Activated CD4-positive, alpha-beta T cell treated with anti-CD3 and anti-CD28 coated beads, Interleukin-2, amount 50 U/mL, for 48 hours (primary cell): ENCODE data around the gene ANKS4B.
"Not testable (repeated sequence)": the region's sequence is repeated elsewhere in the genome, so short reads cannot be mapped to it uniquely, and the experiment has no call there.

Experiments used
- DNase-seq, 2 experiments: peaks; one replicate each; pipeline ENCODE4 v3.0.0-alpha.2; 2020

ANKS4B gene, protein sequence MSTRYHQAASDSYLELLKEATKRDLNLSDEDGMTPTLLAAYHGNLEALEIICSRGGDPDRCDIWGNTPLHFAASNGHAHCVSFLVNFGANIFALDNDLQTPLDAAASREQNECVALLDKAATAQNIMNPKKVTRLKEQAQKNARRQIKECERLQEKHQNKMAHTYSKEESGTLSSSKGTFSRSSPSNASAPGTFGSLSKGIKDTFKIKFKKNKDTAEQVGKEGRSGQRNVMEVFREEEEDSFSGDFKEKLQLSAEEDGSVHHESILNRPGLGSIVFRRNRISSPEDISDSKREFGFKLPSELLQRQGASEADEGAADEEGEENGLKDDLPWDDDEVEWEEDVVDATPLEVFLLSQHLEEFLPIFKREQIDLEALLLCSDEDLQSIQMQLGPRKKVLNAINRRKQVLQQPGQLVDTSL

DNA sequence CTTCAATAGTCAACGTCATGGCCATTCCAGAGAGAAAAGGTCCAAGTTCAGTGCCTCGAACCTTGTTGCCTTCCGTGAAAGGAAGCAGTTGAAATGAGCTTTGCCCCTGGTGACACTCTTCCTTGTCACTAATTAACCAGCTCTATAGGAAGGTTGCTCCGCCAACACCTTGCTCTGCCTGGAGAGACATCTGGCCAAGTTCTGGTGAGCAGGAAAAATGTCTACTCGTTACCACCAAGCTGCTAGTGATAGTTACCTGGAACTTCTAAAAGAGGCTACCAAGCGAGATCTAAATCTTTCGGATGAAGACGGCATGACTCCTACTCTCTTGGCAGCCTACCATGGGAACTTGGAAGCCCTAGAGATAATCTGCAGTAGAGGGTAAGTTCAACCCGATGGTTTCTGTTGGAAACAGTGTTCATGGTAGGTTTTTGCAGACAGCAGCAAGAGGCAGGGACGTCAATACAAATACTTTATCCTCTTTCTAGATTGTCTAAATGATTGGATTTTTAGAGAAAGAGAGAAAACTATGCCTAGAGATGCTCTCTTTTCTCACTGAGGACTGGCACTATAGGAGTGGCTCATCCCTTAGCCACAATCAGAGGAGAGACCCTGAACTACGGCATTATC lies at the start of gene ANKS4B:
Gene ANKS4B (plus strand): TSS at position 179 of the 630 bp plus-strand sequence. CDS start 39 bp downstream, at position 218.
- DNase-seq: no peak

DNA sequence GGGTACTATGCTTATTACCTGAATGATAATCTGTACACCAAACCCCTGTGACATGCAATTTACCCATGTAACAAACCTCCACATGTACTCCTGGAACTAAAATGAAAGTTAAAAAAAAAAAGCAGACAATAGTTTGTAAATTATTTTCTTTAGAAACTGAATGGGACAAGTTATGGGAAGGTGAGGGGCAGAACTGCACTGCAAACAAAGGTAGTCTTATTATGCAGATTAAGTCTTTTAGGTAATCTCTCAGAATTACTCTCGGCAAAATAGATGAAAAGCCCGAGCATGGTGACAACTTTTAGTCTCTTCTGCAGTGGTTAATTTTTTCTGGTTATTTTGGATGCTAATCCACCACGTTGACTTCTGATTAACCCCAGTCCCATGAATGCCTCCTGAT lies 49.5 kb upstream of the ANKS4B start:
- DNase-seq: no peak

DNA sequence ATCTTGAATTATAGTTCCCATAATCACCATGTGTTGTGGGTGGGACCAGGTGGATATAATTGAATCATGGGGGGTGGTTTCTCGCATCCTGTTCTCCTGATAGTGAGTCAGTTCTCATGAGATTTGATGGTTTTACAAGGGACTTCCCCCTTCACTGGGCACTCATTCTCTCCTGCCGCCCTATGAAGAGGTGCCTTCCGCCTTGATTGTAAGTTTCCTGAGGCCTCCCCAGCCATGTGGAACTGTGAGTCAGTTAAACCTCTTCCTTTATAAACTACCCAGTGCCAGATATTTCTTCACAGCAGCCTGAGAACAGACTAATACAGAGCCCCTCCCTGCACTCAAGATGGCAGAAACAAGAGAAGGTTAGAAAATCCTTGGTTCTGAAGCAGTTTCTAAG lies 48.7 kb upstream of the ANKS4B start:
- peak; percentile 24 to 34 for DNase-seq

DNA sequence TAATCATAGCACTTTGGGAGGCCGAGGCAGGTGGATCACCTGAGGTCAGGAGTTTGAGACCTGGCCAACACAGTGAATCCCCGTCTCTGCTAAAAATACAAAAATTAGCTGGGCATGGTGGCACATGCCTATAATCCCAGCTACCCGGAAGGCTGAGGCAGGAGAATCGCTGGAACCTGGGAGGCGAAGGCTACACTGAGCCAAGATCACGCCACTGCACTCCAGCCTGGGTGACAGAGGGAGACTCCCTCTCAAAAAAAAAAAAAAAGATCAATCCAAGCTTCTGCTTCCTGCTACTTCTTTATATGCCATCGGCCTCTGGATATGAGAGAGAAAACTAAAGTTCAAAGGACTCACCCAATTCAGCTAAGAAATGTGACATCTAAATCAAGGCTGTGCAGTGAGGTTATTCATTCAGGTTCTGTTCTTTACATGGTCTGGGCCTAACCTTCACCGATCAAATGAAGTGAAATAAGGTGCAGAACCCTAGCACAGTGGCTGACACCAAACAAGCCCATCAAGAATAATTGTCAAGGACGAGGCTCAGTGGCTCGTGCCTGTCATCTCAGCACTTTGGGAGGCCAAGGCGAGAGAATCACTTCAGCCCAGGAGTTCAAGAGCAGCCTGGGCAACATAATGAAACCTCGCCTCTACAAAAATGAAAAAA lies 47.7 kb upstream of the ANKS4B start:
- DNase-seq: no peak

DNA sequence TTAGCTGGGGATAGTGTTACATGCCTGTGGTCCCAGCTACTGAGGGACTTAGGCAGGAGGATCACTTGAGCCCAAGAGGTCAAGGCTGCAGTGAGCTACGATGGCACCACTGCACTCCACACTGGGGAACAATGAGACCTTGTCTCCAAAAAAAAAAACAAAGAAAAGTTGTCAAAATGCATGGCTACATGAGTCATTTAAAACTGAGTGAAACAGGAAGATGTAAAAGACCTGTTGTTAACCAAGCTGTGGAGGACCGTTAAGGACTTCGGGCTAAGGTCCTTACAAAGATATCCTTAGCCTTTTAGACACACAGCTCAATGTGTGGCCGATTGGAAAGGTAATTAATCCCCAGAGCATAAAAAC lies 47.2 kb upstream of the ANKS4B start:
- DNase-seq: no peak

DNA sequence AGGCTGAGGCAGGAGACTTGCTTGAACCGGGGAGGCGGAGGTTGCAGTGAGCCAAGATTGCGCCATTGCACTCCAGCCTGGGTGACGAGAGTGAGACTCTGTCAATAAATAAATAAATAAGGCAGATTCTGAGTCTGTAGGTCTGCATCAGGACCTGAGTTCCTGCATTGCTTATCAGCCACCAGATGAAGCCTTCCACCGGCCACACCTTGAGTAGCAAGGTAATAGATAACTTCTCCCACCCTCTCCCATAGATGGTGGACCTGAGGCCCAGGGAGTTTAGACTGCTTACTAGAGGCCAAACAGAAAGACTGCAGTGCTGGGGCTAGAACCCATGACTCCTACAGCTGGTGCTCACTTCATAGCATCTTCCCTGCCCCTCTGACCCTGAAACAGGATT lies 44.2 kb upstream of the ANKS4B start:
- no peak for DNase-seq

DNA sequence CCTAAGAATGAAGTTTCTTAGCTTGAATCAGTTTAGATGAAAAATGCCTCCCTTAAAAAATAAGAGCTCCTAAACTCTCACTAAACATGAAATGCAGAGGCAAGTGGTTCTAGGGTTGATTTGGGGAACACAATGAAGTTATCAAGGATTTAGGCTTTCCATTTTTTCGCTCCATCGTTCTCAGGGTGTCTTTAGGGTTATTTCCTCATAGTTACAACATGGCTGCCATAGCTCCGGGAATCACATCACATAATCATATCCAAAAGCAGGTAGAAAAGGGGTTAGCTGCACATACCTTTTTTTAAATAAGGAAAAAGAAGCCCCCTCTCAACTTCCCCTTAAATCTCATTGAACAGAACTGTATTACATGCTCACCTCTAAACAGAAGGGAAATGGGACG lies 43.5 kb upstream of the ANKS4B start:
- DNase-seq: no peak

DNA sequence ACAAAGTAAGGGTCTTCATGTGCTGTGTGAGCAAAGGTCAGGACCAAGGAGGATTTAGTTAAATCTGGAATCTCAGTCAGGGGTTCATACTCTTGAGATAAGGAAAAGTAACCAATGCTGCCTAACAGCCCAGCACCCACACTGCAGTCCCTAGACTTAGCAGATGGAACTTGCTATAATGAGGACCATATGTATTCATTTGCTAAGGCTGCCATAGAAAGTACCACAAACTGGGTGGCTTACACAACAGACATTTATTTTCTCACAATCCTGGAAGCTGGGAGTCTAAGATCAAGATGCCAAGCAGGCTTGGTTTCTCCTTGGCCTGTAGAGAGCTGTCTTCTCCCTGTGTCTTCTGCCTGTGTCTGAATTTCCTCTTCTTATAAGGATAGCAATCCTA lies 42.9 kb upstream of the ANKS4B start:
- no peak for DNase-seq

GRCh38 chr16:21192991-21193390 lies 40.5 kb upstream of the ANKS4B start:
- DNase-seq: no peak

GRCh38 chr16:21194771-21195301 lies 38.7 kb upstream of the ANKS4B start:
- DNase-seq: no peak

- DNase-seq: not testable (repeated sequence)
These were observed 38.2 kb upstream of the ANKS4B start for GRCh38 chr16:21195330-21195729.

DNA sequence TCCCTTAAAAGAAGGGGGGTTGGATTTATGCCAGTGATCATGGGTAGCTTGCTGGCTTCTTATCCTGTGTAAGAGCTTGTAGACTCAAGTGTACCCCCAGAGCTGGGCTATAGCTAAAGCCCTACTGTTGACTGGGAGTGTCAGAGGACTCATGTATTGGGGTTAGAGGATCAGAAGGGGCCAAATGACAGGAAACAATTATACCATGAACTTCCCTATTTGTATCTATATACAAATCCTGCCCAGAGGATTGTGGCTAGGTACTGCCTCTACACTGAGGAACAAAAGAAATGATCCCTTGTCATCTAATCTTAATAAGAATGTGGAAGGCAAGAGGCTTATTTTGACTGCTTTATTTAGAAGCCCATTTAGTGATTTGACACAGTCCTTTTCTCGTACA lies 36.4 kb upstream of the ANKS4B start:
- DNase-seq: no peak

GRCh38 chr16:21197621-21198020 lies 35.9 kb upstream of the ANKS4B start:
- DNase-seq: no peak

DNA sequence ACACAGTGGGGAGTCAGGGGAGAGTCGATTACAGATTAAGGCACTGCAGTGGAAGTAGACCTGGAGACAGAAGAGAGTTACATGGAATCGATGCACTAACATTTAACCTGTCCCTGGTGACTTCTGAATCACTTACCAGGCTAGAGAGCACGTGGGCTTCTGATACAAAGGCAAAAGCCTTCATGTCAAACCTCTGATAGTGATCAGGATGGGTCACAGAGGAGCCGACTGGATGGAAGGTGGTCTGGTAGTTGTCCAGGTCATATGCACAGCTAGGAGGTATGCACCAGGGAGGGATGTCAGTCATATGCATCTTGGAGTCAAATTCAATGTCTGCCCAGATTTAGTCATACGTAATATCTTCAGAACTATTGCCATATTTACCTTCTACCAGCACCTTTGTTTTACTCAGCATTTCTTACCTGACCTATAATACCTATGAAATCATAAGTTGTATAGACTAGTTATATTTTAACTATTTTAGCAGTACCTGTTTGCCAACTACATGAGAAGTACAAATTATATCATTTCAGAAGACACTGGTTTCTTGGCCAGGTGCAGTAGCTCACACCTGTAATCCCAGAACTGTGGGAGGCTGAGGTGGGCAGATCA lies 33.8 kb upstream of the ANKS4B start:
- no peak for DNase-seq

DNA sequence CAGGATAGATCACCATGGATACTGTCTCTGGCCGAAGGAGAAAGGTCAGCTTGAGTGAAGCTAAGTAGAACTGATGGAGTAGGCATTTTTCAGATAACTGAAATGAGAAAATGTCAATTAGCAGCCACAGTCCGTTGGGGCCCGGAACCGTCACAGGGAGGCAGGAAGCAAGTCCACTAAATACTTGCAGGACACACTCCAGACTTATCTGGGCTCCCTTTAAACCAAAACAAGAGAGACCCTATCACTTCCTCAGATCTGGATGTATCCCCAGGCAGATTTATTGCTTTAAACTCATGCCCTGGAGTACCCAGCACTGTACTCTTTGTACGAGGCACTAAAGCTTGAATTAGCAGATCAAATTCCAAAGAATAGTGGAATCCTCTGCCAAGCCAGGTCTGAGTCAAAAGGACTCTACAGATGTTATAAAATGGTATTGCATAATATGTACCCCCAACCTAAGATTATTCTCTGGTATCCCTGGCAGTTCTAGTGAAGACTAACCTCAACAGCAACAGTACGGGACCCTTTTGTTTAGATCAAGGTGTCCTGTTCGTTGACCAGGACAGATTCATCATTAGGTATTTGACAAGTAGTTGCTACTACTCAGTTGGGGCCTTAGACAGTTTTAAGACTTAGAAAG lies 30.2 kb upstream of the ANKS4B start:
- no peak for DNase-seq

DNA sequence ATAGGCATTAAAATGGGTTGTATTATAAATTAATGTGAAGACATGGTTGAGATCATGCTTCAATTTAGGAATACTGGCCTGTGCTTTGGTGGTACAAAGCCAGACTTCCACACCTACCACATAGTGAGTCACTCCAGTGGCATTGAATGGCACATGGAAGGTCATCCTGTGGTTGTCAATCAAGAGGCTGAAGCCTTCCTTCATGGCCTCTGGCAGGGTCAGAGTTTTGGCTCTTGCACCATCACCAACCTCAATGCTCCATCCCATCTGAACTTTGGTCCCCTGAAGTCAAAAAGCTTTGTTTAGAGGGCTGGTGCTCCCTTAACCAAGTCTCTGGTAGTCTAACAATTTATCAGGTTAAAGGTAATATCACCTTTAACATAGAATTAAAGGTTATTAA lies 28.2 kb upstream of the ANKS4B start:
- no peak for DNase-seq

DNA sequence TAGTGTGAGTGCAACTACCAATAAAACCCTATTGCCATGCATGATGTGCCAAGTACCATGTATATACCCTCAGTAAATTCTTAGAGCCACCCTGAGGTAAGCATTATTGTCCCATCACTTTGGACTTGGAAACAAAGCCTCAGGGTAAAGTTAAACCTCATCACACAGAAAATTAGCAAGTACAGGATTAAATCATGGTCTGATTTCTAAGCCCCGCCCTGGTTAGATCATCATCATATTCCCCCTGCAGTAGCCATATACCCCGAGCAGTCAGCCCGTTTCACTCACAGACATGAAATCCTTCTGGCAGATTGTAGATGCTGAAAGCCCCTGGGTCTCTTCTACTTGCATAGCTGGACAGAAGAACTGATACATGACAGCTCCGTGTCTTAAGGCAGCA lies 26.9 kb upstream of the ANKS4B start:
- DNase-seq: no peak

GRCh38 chr16:21208446-21209230 lies 24.9 kb upstream of the ANKS4B start:
- DNase-seq: no peak

- DNase-seq: no peak
These were observed 22.0 kb upstream of the ANKS4B start, which contains the start of gene ZP2 for GRCh38 chr16:21211486-21211885. ZP2 (minus strand) TSS chr16:21211574; CDS start chr16:21211547, 27 bp downstream.

DNA sequence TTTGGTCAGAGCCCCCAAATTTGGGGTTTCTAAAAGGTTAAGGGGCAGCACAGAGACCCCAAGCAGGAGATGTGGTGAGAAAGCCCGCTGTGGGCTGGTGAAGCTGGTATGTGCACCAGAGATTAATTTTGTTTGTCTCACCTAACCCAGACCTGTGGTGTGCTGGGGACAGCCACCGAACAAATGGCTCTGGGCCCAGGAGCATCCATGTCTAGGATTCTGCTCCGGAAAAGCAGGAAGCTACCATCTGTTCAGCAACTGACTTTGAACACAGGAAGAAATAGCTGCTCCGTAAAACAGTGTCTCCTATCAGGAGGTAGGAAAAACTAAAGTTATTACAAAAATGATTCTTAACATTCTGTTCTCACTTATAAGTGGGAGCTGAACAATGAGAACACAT lies 19.4 kb upstream of the ANKS4B start:
- no peak for DNase-seq

DNA sequence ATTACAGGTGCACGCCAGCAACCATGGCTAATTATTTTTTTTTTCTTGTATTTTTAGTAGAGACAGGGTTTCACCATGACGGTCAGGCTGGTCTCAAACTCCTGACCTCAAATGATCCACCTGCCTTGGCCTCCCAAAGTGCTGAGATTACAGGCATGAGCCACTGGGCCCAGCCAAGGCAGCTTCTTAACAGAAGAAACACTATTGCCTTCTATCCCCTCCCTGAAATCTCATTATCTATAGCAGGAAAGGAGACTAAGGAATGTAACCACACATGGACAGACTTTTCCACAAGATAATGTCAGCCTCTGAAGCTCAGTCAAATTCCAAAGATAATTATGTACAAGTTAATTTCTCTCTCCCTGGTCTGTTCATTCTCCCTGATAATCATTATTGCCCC lies 16.4 kb upstream of the ANKS4B start:
- no peak for DNase-seq

- DNase-seq: no peak
These were observed 15.3 kb upstream of the ANKS4B start for GRCh38 chr16:21218153-21218552.
